KOPT-K1 (cell line): Measurements from ENCODE around the gene RALGAPA2.

Source experiments
- H3K27ac ChIP-seq: fragments of 200-600 bp; sonication (generic); 2 replicates; pipeline ENCODE4 v1.5.1; 2016; ENCODE audit warnings: antibody characterized with exemption, mild to moderate bottlenecking, low read depth, low read length; ENCODE audit not compliant: poor library complexity, severe bottlenecking
- H3K36me3 ChIP-seq: fragments of 200-600 bp; sonication (generic); 2 replicates; pipeline ENCODE4 v1.5.1; 2017; ENCODE audit warnings: antibody characterized with exemption, mild to moderate bottlenecking, low read length, moderate library complexity; ENCODE audit not compliant: insufficient read depth
- H3K9me3 ChIP-seq: fragments of 200-600 bp; sonication (generic); 2 replicates; pipeline ENCODE4 v1.5.1; 2017; ENCODE audit warnings: antibody characterized with exemption, low read length, mild to moderate bottlenecking; ENCODE audit not compliant: insufficient read depth, poor library complexity, severe bottlenecking

The RALGAPA2 gene

GRCh38 chr20:20404633-20405032, 307.8 kb downstream of the RALGAPA2 start:
- no peaks in the 10 kb centered on the region for H3K9me3 ChIP-seq
- no peaks in the 10 kb centered on the region for H3K36me3 ChIP-seq
- peak overlapping the region; percentile 7 for H3K27ac ChIP-seq

- H3K36me3 ChIP-seq: no peaks in the 10 kb centered on the region
- no peak overlapping the region for H3K27ac ChIP-seq
- H3K9me3 ChIP-seq: no peaks in the 10 kb centered on the region
These were observed 310.5 kb downstream of the RALGAPA2 start for GRCh38 chr20:20401991-20402390.

- no peaks in the 10 kb centered on the region for H3K36me3 ChIP-seq
- H3K27ac ChIP-seq: no peak overlapping the region
- H3K9me3 ChIP-seq: no peaks in the 10 kb centered on the region
These were observed 312.6 kb downstream of the RALGAPA2 start for GRCh38 chr20:20399531-20400500.

- Histone ChIP-seq H3K9me3 (no peaks in the 10 kb centered on the region), H3K27ac (no peak overlapping the region), H3K36me3 (no peaks in the 10 kb centered on the region)
These were observed 314.3 kb downstream of the RALGAPA2 start for GRCh38 chr20:20398123-20398522.

GRCh38 chr20:20396794-20397193, 315.6 kb downstream of the RALGAPA2 start:
- Histone ChIP-seq H3K36me3 (no peaks in the 10 kb centered on the region), H3K27ac (no peak overlapping the region), H3K9me3 (no peaks in the 10 kb centered on the region)

- H3K27ac ChIP-seq: no peak overlapping the region
- no peaks in the 10 kb centered on the region for H3K36me3 ChIP-seq
- no peaks in the 10 kb centered on the region for H3K9me3 ChIP-seq
These were observed 316.4 kb downstream of the RALGAPA2 start for GRCh38 chr20:20395903-20396568.

GRCh38 chr20:20395087-20395486, 317.4 kb downstream of the RALGAPA2 start:
- H3K36me3 ChIP-seq: no peaks in the 10 kb centered on the region
- no peaks in the 10 kb centered on the region for H3K9me3 ChIP-seq
- H3K27ac ChIP-seq: no peak overlapping the region

GRCh38 chr20:20393207-20394120, 319.0 kb downstream of the RALGAPA2 start:
- no peaks in the 10 kb centered on the region for H3K36me3 ChIP-seq

GRCh38 chr20:20391766-20392165, 320.7 kb downstream of the RALGAPA2 start:
- Histone ChIP-seq H3K27ac (no peak overlapping the region), H3K36me3 (no peaks in the 10 kb centered on the region), H3K9me3 (no peaks in the 10 kb centered on the region)

More at GRCh38 chr20:20393207-20394120, 319.0 kb downstream of the RALGAPA2 start:
- no peaks in the 10 kb centered on the region for H3K9me3 ChIP-seq
- no peak overlapping the region for H3K27ac ChIP-seq

GRCh38 chr20:20391115-20391514, 321.3 kb downstream of the RALGAPA2 start:
- H3K36me3 ChIP-seq: no peaks in the 10 kb centered on the region
- no peak overlapping the region for H3K27ac ChIP-seq
- H3K9me3 ChIP-seq: no peaks in the 10 kb centered on the region

GRCh38 chr20:20390393-20390792, 322.1 kb downstream of the RALGAPA2 start:
- no peaks in the 10 kb centered on the region for H3K9me3 ChIP-seq
- H3K36me3 ChIP-seq: no peaks in the 10 kb centered on the region
- H3K27ac ChIP-seq: no peak overlapping the region

- Histone ChIP-seq H3K9me3 (peaks cover under 1% of the 10 kb centered on the region), H3K36me3 (no peaks in the 10 kb centered on the region), H3K27ac (no peak overlapping the region)
These were observed 326.3 kb downstream of the RALGAPA2 start for GRCh38 chr20:20386192-20386591.

GRCh38 chr20:20375862-20376261, 336.6 kb downstream of the RALGAPA2 start:
- H3K9me3 ChIP-seq: peaks cover 12% of the 10 kb centered on the region

GRCh38 chr20:20373091-20373571, 339.3 kb downstream of the RALGAPA2 start:
- Histone ChIP-seq H3K36me3 (no peaks in the 10 kb centered on the region), H3K9me3 (peaks cover 6% of the 10 kb centered on the region), H3K27ac (no peak overlapping the region)

More at GRCh38 chr20:20375862-20376261, 336.6 kb downstream of the RALGAPA2 start:
- no peaks in the 10 kb centered on the region for H3K36me3 ChIP-seq
- H3K27ac ChIP-seq: no peak overlapping the region
